SHP77 (cell line): ENCODE results near the gene USB1.
"Not testable (repeated sequence)": the region's sequence is repeated elsewhere in the genome, so short reads cannot be mapped to it uniquely, and the experiment has no call there.

Experiments
- DNase-seq, 2 experiments: peaks; one replicate each; lab custom pipeline; 2025; lab: John Stamatoyannopoulos, UW

USB1 gene

DNA sequence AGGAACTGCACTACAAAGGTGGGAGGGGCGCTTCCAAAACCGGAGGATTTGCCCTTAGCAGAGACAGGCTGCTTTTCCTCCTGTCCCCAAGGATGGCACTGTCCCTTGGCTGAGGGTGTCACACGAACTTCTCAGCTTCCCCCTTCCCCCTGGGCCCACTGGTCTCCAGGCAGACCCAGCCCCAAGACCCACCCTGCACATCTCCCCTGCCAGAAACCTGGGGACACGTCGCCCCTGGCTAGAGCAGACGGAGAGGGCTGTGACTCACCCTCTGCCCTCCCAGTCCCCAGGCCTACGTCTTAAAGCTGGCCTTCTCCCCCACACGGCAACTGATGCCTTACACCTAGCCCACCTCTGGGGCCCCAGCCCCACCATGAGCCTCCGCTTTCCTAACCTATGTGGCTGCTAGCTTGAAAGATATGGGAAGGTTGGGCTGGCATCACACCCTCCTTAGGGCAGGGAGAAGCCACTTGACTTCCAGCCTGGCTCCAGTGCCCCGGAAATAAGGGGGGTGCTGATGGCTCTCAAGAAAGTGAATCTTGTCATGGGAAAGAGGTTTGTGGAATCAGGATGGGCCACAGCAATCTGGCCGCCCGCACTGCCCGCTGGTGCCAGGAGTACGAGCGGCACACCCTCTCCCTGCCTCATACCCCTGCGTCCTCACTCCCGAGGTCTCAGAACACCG, 5.3 kb upstream of the USB1 start:
- DNase-seq: no peak

DNA sequence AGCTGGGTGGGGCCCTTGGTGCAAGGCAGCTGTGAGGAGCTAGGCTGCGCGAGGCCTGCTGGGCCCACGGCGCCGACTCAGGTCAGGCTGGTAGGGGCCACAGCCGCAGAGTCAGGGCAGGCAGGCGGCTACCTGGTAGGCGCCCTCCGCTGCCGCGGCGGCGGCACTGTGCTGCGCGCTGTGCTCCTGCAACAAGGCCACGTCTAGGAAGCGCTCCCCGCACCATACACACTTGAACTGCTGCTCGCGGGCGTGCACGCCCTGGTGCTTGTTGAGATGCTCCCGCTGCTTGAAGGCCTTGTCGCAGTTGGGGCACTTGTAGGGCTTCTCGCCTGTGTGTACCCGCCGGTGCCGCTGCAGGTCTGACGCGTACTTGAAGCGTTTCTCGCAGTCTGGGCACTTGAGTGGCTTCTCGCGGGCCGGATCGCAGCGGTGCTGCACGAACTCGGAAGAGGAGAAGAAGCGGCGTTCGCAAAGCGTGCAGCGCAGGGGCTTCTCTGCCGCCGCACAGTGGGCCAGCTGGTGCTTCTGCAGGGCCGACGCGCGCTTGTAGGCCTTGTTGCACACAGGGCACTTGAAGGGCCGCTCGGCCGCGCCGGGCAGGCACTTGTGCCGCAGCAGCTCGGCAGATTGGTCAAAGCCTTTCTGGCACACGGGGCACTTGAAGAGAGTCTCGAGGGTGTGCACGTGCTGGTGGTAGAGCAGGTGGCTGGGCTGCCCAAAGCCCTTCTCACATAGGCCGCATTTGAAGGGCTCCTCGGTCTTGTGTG, 4.6 kb upstream of the USB1 start:
- DNase-seq: no peak

DNA sequence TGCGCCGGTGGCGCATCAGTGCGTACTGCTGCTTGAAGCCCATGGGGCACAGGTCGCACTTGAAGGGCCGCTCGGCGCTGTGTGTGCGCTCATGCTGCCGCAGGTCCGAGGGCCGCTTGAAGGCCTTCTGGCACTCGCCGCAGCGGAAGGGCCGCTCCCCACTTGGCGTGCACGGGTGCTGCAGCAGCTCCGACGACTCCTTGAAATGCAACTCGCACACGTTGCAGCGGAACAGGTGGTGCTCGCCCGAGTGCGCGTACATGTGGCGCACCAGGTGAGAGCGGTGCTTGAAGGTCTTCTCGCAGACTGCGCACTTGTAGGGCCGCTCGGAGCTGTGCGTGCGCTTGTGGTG, 4.1 kb upstream of the USB1 start:
- DNase-seq: no peak

DNA sequence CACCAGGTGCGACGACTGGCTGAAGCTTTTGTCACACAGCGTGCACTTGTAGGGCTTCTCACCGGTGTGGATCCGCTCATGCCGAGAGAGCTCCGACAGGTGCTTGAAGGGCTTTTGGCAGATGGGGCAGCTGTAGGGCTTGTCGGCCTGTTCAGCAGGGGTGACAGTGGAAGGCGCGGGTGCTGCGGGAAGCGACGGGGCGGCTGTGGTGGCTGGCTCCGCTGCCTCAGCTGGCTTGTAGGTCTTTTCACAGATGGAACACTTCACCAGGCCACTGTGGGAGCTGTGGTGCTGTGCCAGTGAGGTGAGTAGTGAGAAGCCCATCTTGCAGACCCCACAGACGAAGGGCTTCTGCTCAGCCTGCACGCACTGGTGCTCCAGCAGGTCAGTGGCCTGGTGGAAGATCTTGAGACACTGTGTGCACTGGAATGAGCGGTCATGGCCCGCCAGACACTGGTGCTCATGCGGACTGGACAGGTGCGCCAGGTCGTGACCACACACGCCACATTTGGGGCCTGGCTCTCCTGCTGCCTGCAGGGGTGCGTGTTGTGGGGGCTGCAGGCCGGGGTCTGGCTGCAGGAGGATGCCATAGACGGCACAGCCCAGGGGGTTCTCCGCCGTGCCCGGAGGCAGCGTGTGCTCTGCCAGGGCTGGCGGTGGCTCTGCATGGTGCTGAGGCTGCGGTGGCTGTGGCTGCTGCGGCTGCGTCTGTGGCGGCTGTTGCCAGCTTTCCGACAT, 3.5 kb upstream of the USB1 start:
- DNase-seq: no peak

DNA sequence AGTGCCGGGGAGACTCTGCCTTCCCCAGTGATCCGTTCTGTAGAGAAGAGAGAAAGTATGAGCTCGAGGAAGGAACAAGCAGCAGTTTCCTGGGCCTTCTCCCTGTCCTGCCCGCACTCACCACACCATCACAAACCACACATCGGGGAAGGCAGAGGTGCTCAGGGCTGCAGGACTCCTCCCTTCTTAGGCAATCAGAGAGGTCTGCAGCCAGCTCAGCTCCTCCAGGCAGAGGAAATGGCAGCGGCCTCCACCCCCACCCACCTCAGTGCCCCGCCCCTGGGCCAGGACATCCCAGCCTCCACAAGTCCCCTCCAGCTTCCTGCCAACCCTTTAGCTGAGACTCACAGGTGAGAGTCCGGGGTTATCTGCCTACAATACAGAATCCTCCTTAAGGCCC, 2.7 kb upstream of the USB1 start:
- DNase-seq: no peak

DNA sequence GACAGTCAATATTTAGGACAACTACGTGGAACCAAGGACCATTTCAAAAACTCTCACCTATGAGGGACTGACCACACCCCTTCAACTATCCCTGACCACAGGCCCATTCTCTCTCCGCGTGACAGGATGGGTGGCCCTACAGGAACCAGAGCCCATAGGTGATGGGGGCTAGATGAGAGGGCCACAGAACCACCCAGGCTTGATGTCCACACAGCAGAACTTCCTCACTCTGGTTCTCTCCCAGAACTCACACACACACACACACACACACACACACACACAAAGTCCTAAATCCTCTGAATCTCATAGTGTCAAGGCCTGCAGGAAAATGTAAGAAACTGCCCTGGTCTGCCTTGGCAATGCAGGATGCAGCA, 2.2 kb upstream of the USB1 start:
- DNase-seq: no peak

DNA sequence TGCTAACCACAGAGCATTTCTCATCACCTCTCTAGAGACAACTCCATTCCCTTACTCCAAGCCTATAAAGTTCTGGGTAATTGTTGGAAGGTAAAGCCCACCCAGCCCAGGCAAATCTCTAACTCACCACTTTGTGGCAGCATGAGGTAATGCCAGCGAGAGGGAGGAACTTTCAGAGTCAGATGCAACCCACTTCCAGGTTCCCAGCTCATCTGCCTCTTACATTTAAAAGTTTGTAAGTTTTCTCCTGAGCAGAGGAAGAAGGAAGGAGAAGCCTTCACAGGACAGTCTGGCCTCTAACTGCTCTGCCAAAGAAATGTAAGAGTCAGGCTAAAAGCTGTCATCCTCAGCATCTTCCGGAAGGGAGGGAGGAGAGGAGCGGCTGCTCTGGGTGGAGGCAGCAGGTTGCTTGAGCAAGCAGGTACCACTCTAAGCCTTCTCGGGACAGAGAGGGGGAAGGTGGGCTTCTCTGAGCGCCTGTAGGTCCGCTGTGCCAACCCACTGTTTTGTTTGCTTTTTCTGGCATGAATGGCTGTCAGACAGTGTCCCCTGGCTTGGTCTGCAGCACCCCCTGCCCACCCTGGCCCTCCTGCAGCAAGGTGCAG, 1.7 kb upstream of the USB1 start:
- peak in 1 of 2 experiments; percentile 7 for DNase-seq

DNA sequence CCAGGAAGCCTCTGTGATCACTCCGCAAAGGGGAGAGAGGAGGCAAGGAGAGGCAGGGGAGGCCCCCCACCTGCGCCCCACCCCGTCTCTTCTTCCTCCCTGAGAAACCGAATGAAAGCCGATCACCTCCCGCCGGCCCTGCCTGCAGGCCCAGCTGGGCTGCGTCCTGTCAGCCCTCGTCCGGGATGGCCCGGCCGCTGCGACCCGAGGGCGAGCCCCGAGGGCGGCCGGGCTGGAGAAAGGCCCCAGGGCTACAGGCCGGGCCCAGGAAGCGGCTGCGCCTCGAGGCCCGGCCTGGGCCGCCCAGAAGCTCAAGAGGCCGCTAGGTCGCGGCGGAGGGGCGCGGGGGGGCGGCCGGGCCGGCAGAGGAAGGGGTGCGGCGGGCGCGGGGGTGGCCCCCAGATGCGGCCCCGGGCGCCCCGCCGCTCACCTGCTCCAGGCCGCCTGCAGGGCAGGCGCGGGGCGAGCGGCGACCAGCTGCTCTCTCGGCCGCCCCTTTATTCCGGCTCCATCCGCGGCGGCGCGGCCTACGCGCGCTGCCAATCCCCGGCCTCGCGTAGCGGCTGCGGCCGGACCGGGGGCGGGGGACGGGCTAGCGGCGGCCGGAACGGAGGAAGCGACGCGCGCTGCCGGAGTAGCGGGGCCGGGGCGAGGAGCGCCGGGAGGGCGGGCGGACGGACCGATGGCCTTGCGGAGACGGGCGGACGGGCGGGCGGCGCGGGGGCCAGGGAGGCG, 1.1 kb upstream of the USB1 start, which contains the start of gene ZNF319:
TSS of gene ZNF319 (minus strand) at position 702 of the 735 bp plus-strand sequence. CDS start 2,407 bp downstream, outside the sequence.
- DNase-seq: no peak

DNA sequence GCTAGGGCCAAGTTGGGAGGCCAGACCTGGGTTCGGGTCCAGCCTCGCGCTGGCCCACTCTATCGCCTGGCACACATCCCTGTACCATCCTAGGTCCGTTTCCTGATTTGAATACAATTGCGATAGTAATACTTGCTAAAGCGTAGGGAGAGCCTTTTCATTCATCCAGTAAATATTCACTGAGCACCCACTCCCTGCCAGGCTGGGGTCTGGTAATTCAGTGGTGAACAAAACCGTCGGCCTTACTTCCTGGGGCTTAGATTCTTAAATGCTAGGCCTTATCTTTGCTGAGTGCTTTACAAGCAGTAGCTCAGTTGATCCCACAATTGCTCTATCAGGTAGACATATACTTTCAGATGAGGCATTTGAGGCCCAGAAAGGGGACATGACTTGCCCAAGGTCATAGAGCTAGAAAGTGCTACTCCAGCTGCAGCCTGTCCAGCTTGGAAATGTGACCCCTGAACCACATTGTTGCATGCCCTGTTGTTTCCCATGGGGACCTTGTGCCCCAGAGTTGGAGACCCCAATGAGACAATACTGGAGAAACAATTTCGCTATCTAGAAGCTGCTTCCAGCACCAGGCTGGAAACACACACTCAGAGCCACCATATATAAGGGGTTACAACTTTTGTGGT, 691 bp downstream of the USB1 start:
- DNase-seq: no peak

DNA sequence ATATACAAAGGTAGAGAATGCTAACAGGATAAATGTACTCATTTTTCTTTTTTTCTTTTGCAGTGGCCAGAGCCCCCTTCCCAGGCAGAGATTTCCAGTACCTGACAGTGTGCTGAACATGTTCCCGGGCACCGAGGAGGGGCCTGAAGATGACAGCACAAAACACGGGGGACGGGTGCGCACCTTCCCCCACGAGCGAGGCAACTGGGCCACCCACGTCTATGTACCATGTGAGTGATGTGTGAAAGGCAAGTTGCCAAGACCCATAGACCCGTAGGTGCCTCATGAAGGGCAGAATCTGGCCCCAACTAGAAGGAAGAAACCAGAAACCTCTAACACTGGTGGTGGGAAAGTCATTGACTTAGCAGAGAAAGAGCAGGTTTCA, 1.2 kb downstream of the USB1 start:
- DNase-seq: no peak

DNA sequence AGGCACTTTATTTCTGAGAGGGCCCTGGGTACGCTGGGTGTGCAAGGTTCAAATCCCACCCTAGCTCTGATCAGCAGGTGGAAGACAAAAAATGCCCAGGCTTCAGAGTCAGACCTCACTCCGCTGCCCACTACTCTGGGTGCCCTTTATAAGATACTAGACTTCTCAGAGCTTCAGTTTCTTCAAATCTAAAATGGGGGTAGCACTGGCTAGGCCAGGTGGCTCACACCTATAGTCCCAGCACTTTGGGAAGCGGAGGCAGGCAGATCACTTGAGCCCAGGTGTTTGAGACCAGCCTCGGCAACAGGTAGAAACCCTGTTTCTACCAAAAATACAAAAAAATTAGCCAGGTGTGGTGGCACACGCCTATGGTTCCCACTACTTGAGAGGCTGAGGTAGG, 1.7 kb downstream of the USB1 start:
- DNase-seq: no peak

DNA sequence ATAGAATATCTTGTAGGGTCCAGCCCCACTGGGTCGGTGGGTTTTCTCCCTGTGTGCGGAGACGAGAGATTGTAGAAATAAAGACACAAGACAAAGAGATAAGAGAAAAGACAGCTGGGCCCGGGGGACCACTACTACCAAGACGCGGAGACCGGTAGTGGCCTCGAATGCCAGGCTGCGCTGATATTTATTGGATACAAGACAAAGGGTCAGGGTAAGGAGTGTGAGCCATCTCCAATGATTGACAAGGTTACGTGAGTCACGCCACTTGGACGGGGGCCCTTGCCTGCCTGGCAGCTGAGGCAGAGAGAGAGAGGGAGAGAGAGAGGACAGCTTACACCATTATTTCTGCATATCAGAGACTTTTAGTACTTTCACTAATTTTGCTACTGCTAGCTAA, 3.5 kb downstream of the USB1 start:
- DNase-seq: not testable (repeated sequence)

DNA sequence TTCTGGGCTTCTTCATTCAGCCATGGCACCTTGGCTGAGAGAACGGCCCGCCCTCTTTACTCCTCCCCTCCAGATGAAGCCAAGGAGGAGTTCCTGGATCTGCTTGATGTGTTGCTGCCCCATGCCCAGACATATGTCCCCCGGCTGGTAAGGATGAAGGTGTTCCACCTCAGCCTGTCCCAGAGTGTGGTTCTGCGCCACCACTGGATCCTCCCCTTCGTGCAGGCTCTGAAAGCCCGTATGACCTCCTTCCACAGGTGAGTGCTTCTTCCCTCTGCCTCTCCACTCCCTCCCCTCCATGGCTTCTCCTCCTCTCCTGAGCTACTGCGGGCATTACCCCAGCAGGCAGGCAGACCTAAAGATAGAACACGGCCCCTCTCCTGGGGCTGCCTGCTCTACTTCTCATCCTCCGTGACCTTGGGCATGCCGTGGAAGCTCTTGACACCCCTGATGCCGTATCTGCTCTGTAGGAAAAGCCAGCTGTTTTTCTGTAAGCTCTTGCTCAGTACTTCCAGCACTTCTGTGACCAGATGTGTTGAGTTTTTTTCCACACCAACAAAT, 8.7 kb downstream of the USB1 start:
- DNase-seq: no peak

DNA sequence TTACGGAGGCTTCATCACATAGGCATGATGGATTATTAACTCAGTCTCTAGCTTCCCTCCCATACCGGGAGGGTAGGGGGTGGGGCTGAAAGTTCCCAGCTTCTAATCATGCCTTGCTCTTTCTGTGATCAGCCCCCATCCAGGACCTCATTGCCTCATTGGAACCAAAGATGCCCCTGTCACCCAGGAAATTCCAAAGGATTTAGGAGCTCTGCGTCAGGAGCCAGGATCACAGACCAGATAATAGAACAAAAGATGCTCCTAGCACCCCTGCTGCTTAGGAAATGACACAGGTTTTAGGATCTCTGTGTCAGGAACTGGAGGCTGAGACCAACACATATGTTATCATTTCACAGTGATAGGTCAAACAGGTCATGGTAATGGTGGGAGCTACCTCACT, 9.7 kb downstream of the USB1 start:
- no peak for DNase-seq

DNA sequence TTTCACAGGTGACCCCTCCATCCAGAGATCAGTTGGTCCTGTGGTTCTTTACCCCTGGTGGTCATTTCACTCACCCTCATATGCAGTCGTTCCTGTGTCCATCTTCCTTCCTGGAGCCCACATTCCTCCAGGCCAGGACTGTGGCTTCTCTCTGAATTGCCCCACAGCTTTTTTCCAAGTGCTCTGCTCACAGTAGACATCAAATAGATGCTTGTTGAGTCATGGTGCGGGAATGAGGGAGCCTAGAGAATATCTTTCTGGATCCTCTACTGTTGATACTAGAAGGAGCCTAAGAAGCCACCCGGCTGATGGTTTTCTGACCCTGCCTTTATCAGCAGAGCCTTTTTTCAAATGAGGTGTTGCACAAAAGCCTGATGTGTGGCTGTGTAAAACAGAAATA, 10.4 kb downstream of the USB1 start:
- DNase-seq: no peak

DNA sequence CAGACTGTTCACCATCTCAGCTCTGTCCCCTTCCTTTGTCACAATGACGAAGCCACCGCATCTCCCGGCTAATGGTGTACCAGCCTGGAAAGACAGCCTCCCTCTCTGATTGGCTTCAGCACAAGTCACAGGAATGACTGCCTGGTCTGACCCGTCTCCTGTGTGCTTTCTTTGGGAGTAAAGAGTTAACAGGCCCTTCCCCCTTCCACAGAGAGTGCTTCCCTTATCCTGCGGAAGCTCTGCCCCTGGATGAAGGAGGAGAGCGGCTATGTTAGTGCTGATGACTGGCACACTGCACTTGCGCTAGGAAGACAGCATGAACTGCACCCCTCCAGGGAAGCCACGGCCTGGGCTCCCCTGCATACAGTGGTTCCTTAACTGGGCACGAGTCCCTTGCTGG, 11.3 kb downstream of the USB1 start:
- no peak for DNase-seq

DNA sequence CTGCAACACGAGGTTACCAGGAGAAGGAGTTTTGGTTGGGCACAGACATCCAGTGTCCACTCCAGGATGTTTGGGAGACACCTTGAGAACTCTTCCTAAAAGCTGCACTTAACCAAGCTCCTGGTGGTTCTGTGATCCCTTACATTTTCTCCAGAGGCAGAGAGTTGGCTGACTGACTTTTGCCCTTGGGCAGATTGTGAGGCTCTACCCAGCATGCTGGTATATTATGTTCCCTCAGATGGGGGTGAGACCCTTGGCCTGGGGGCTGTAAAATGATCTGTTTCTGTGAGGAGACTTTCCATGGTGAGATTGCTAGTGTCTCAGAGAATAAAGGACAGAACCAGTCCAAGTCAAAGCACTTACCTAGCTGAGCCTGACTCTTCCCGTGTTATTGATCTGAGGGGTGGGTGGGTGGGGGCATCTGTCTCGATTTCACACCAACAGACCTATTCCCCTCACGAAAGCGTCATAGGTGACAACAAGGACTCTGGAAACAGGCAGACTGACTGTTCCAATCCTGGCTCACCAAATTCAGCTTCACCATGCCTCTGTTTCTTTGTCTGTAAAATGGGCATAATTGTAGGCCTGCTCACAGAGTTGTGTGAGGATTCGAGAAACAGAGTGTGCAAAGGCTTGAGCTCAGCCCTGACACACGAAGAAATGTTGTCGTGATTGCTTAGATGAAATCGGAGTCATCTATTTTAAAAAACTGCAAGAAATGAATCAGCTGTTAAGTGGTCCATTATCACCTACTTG, 12.2 kb downstream of the USB1 start:
- no peak for DNase-seq

DNA sequence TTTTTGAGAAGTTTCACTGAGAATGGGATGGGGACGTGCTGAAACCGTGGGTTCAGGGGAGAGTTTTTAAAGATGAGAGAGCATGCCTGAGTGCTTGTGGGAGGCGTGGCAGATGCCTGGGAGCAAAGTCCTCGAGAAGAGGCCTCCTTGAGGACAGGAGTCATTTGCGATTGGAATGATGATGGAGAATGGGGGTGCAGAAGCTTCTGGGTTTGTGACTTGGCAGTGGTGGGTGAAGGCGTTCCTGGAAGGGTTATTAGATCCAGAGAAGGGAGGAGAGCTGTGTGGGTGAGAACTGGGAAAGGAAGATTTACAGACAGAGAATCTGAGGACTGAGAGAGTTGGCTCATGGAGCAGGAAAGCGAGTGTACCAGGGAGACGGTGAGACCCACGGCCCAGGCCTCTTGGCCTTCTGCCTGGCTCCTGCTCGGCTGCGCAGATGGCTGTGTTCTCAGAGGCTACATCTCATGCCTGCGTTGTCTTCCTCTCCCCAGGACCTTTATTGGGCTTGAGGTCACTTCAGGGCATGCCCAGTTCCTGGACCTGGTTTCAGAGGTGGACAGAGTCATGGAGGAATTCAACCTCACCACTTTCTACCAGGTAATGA, 15.7 kb downstream of the USB1 start:
- DNase-seq: no peak

DNA sequence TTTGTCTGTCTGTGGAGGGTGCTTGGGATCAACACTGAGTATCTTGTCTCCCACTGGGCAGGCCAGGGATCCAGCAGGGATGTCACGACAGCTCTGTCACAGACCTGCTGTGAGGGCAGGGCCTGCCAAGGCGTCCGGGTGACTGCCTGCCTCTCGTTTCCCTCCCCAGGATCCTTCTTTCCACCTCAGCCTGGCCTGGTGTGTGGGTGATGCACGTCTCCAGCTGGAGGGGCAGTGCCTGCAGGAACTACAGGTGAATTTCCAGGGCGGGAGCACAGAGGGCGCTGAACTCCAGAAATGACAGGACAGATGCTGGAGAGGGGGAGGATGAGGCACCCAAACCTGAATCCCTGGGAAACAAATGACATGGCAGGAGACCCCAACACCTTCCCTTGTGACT, 17.6 kb downstream of the USB1 start:
- DNase-seq: no peak
